GM23248 (cell line): Measurements from ENCODE around the gene MTG2. TPM values are rescaled to one million over a fixed set of nuclear protein-coding genes. Genes with fewer than 3 reads are reported as not detected.

ENCODE experiments used
- DNase-seq: peaks from one replicate; pipeline ENCODE4 v3.0.0-alpha.2; 2015
- H2AFZ ChIP-seq: fragments of 200-600 bp; sonication (generic); 2 replicates; pipeline ENCODE4 v1.6.1; 2016; ENCODE audit warnings: antibody characterized with exemption
- H3F3A ChIP-seq: fragments of 200-600 bp; sonication (generic); 2 replicates; pipeline ENCODE4 v1.6.1; 2016; ENCODE audit warnings: mild to moderate bottlenecking, antibody characterized with exemption, mixed run types; ENCODE audit not compliant: insufficient read depth
- H3K27ac ChIP-seq: fragments of 200-600 bp; sonication (generic); 2 replicates; pipeline ENCODE4 v1.5.1; 2016; ENCODE audit warnings: mild to moderate bottlenecking
- H3K27me3 ChIP-seq: fragments of 200-600 bp; sonication (generic); replicated peaks from 2 replicates; pipeline ENCODE4 v1.6.1; 2016; ENCODE audit warnings: mild to moderate bottlenecking; ENCODE audit not compliant: insufficient read depth
- H3K36me3 ChIP-seq: fragments of 200-600 bp; sonication (generic); 2 replicates; pipeline ENCODE4 v1.6.1; 2016; ENCODE audit warnings: low read depth, mild to moderate bottlenecking
- H3K4me1 ChIP-seq: fragments of 200-600 bp; sonication (generic); 2 replicates; pipeline ENCODE4 v1.6.1; 2016; ENCODE audit warnings: mild to moderate bottlenecking; ENCODE audit not compliant: insufficient read depth
- H3K4me2 ChIP-seq: fragments of 200-600 bp; sonication (generic); one replicate; pipeline ENCODE4 v1.6.1; 2016; ENCODE audit warnings: mild to moderate bottlenecking; ENCODE audit not compliant: unreplicated experiment
- H3K4me3 ChIP-seq: fragments of 200-600 bp; sonication (generic); 2 replicates; pipeline ENCODE4 v1.5.1; 2016; ENCODE audit warnings: mild to moderate bottlenecking
- H3K79me2 ChIP-seq: fragments of 200-600 bp; sonication (generic); 2 replicates; pipeline ENCODE4 v1.6.1; 2016; ENCODE audit warnings: mild to moderate bottlenecking; ENCODE audit not compliant: insufficient read depth
- H3K9ac ChIP-seq: fragments of 200-600 bp; sonication (generic); 2 replicates; pipeline ENCODE4 v1.6.1; 2016; ENCODE audit warnings: mild to moderate bottlenecking
- H3K9me2 ChIP-seq: fragments of 200-600 bp; sonication (generic); 2 replicates; pipeline ENCODE4 v1.6.1; 2016; ENCODE audit warnings: mixed run types, mild to moderate bottlenecking, moderate library complexity; ENCODE audit not compliant: insufficient read depth
- H3K9me3 ChIP-seq: fragments of 200-600 bp; sonication (generic); one replicate; pipeline ENCODE4 v1.6.1; 2017; ENCODE audit warnings: low read depth
- H4K20me1 ChIP-seq: fragments of 200-600 bp; sonication (generic); 2 replicates; pipeline ENCODE4 v1.6.0; 2016; ENCODE audit not compliant: insufficient read depth
- EZH2 ChIP-seq: fragments of 200-600 bp; sonication (generic); IDR thresholded peaks from 2 replicates; pipeline ENCODE4 v1.6.1; 2018; ENCODE audit warnings: antibody characterized with exemption, mild to moderate bottlenecking; ENCODE audit not compliant: insufficient read depth, poor library complexity, severe bottlenecking
- EZH2phosphoT487 ChIP-seq: fragments of 200-600 bp; sonication (generic); IDR thresholded peaks from 2 replicates; pipeline ENCODE4 v1.6.1; 2018; ENCODE audit warnings: antibody characterized with exemption, moderate library complexity, mild to moderate bottlenecking, low read depth; ENCODE audit not compliant: insufficient read depth
- WGBS, 2 experiments: methylation state at CpG; one replicate each; pipeline ENCODE4 v1.1.6; 2015 to 2017; ENCODE audit warnings: low lambda C conversion rate in 2 of 2, low coverage in 1 of 2; ENCODE audit errors: missing lambda C conversion rate in 2 of 2; 5-methylcytosine and 5-hydroxymethylcytosine counted together
- in situ Hi-C: fragments of 300-500 bp; cut with MboI; formaldehyde crosslinking; loops from 2 replicates; pipeline ENCODE4 v1.15.0; 2020
- polyA plus RNA-seq: library from polyadenylated mRNA; unstranded; fragments of >200 nt; fragmentation: Nextera tagmentation; extraction: Ambion mirVana; gene quantifications from 2 replicates; pipeline ENCODE4 v1.2.1, GENCODE V29; 2016
- total RNA-seq: library from RNA; depleted of rRNA; stranded (reverse); fragments of >200 nt; shearing (Covaris generic); gene quantifications from 2 replicates; pipeline ENCODE4 v1.2.3, GENCODE V29; 2014

MTG2 gene
- total and polyA plus RNA-seq, 2 experiments from 2014 or later = 17.3 to 20.2 TPM

- Histone ChIP-seq H3F3A (no peaks in the 10 kb centered on the region), H2AFZ (no peak overlapping the region), H3K36me3 (peaks cover 3% of the 10 kb centered on the region; the same call in 1 of the 2 replicates), H3K27me3 (no peaks in the 10 kb centered on the region), H3K4me3 (no peak overlapping the region), H3K79me2 (no peaks in the 10 kb centered on the region), H3K9ac (no peak overlapping the region), H3K27ac (no peak overlapping the region), H4K20me1 (no peaks in the 10 kb centered on the region), H3K4me2 (no peak overlapping the region), H3K9me2 (no peaks in the 10 kb centered on the region), H3K9me3 (no peaks in the 10 kb centered on the region), H3K4me1 (no peaks in the 10 kb centered on the region)
- TF ChIP-seq EZH2 (no peak), EZH2phosphoT487 (no peak)
- no peak for DNase-seq
- 94 to 96% methylated on average over 28 of the region's 28 CpGs for WGBS, 2 experiments
- in situ Hi-C loops = no loop called here
Observed at GRCh38 chr20:62174021-62174804, 8.6 kb upstream of the MTG2 start.

DNA sequence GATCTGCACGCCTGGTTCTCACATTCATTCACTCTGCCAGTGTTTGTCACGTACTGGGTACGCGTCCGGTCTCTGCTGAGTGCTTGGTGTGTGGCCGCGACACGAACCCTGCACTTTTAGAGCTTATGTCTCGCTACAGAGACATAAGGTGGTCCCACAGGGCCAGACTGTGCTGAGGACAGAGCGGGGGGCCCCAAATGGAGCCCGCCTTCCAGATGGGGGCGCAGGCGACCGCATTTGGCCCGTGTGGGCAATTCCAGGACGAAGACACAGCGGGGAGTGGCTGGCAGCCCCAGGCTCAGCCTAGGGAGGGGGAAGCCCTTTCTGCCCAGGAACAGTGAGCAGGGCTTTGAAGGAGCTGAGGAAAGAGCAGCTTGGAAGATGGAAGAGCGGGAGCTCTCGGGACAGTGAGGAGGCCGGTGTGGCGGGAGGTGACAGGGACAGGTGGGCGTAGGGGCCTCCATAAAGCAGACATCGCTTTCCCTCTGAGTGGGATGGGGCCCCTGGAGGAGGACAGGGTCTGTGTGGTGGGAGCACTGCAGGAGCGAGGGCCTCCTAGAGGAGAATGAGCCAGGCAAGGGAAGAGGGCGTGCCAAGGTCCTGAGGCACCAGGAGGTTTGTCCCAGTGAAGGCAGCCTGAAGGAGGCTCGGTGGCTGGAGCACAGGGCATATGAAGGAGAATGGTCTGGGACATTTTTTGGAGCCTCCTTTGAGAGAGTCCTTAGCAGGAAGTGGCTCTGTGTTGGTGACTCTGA, 7.8 kb upstream of the MTG2 start:
- Histone ChIP-seq H3K4me3 (no peak overlapping the region), H2AFZ (no peak overlapping the region), H3F3A (no peaks in the 10 kb centered on the region), H3K4me1 (no peaks in the 10 kb centered on the region), H3K9ac (no peak overlapping the region), H3K27me3 (no peaks in the 10 kb centered on the region), H3K36me3 (peaks cover 3% of the 10 kb centered on the region; the same call in 1 of the 2 replicates), H3K79me2 (no peaks in the 10 kb centered on the region), H3K9me3 (no peaks in the 10 kb centered on the region), H4K20me1 (no peaks in the 10 kb centered on the region), H3K27ac (no peak overlapping the region), H3K9me2 (no peaks in the 10 kb centered on the region), H3K4me2 (no peak overlapping the region)
- TF ChIP-seq EZH2phosphoT487 = no peak
- TF ChIP-seq EZH2 = no peak
- in situ Hi-C loops = no loop called here
- WGBS, 2 experiments = 94 to 96% methylated on average over 24 to 26 of the region's 26 CpGs
- no peak for DNase-seq

GRCh38 chr20:62175711-62176110, 7.1 kb upstream of the MTG2 start:
- no peak for DNase-seq
- no peaks in the 10 kb centered on the region for H3K27me3 ChIP-seq
- H3K9ac ChIP-seq = no peak overlapping the region
- H3K79me2 ChIP-seq = no peaks in the 10 kb centered on the region
- no peaks in the 10 kb centered on the region for H3K9me2 ChIP-seq
- no peak overlapping the region for H2AFZ ChIP-seq
- no peaks in the 10 kb centered on the region for H3K4me1 ChIP-seq
- no peaks in the 10 kb centered on the region for H3K9me3 ChIP-seq
- H4K20me1 ChIP-seq = no peaks in the 10 kb centered on the region
- no peak overlapping the region for H3K4me3 ChIP-seq
- no peak overlapping the region for H3K27ac ChIP-seq
- TF ChIP-seq EZH2phosphoT487 = no peak
- TF ChIP-seq EZH2 = no peak
- H3K36me3 ChIP-seq = peaks cover 3% of the 10 kb centered on the region; the same call in 1 of the 2 replicates
- no peak overlapping the region for H3K4me2 ChIP-seq
- no peaks in the 10 kb centered on the region; the same call in 1 of the 2 replicates for H3F3A ChIP-seq
- 93 to 96% methylated on average over 10 of the region's 10 CpGs for WGBS, 2 experiments
- in situ Hi-C loops = no loop called here

GRCh38 chr20:62176866-62177265, 6.0 kb upstream of the MTG2 start:
- H3K9ac ChIP-seq = no peak overlapping the region
- no peak overlapping the region for H2AFZ ChIP-seq
- no peak for DNase-seq
- H3K4me3 ChIP-seq = no peak overlapping the region
- H3K4me1 ChIP-seq = peaks cover 6% of the 10 kb centered on the region
- WGBS, 2 experiments = 95 to 96% methylated on average over 15 of the region's 15 CpGs
- H3K79me2 ChIP-seq = peaks cover 3% of the 10 kb centered on the region; the same call in 1 of the 2 replicates
- no peaks in the 10 kb centered on the region for H3K9me3 ChIP-seq
- H3K9me2 ChIP-seq = no peaks in the 10 kb centered on the region
- H3K4me2 ChIP-seq = no peak overlapping the region
- H3K36me3 ChIP-seq = peaks cover 7% of the 10 kb centered on the region; the same call in 1 of the 2 replicates
- H3F3A ChIP-seq = peaks cover 10% of the 10 kb centered on the region
- H3K27me3 ChIP-seq = no peaks in the 10 kb centered on the region
- H4K20me1 ChIP-seq = no peaks in the 10 kb centered on the region
- no peak for TF ChIP-seq EZH2phosphoT487
- TF ChIP-seq EZH2 = no peak
- in situ Hi-C loops = no loop called here
- H3K27ac ChIP-seq = no peak overlapping the region
